GM12801 (cell line): ENCODE measurements around the gene GADD45G.

Experiments used
- CTCF ChIP-seq: IDR thresholded peaks from one replicate; pipeline ENCODE4 v1.5.1; 2011; ENCODE audit warnings: control low read depth; ENCODE audit not compliant: insufficient read length; ENCODE audit errors: extremely low read depth

The GADD45G gene

GRCh38 chr9:89649039-89649691 lies 44.4 kb downstream of the GADD45G start:
- no peak for TF ChIP-seq CTCF

- TF ChIP-seq CTCF = no peak
Observed at GRCh38 chr9:89654025-89654662, 49.3 kb downstream of the GADD45G start.

- TF ChIP-seq CTCF = no peak
Observed at GRCh38 chr9:89655056-89655989, 50.5 kb downstream of the GADD45G start.
